Thoracic aorta (tissue), 2 donors: ENCODE measurements around the gene CDYL. TPM values are rescaled to one million over a fixed set of nuclear protein-coding genes. Genes with fewer than 3 reads are reported as not detected.
A peak's percentile ranks its signal among the peaks of the same experiment; 100 is the strongest.

ENCODE experiments used
- ATAC-seq: fragments of 150-250 bp; one replicate; pipeline ENCODE4 v1.8.0; 2017; ENCODE audit warnings: low read depth; ENCODE audit not compliant: insufficient number of reproducible peaks, low FRiP score
- DNase-seq: peaks from one replicate; pipeline ENCODE4 v3.0.0-alpha.2; 2020; ENCODE audit warnings: low spot score
- H3K27ac ChIP-seq, 2 donors: fragments of 200-600 bp; sonication (generic); 1 replicate in 1 of 2; 2 replicates in 1 of 2; pipeline ENCODE4 v1.5.1; 2016; ENCODE audit warnings: mild to moderate bottlenecking in 2 of 2, moderate library complexity in 2 of 2
- H3K27me3 ChIP-seq: fragments of 200-600 bp; sonication (generic); replicated peaks from 2 replicates; pipeline ENCODE4 v1.6.0; 2016; ENCODE audit warnings: mild to moderate bottlenecking; ENCODE audit not compliant: insufficient read depth
- H3K36me3 ChIP-seq: fragments of 200-600 bp; sonication (generic); one replicate; pipeline ENCODE4 v1.5.1; 2016
- H3K4me1 ChIP-seq, 2 donors: fragments of 200-600 bp; sonication (generic); 1 replicate in 1 of 2; 2 replicates in 1 of 2; pipeline versions ENCODE4 v1.5.1 to v1.6.0; 2016; ENCODE audit warnings: low read depth in 2 of 2, mild to moderate bottlenecking in 1 of 2; ENCODE audit not compliant: control insufficient read depth in 1 of 2
- H3K4me3 ChIP-seq: fragments of 200-600 bp; sonication (generic); 2 replicates; pipeline ENCODE4 v1.5.1; 2016; ENCODE audit warnings: mild to moderate bottlenecking
- H3K9me3 ChIP-seq: fragments of 200-600 bp; sonication (generic); 2 replicates; pipeline ENCODE4 v1.5.1; 2016
- total RNA-seq, 2 donors: library from RNA; depleted of rRNA; stranded (reverse); fragments of >200 nt; gene quantifications; one replicate each; pipeline versions ENCODE4 v1.1.0 to v1.2.3, GENCODE V29; 2016
- TF ChIP-seq, protein P1 (sequence below): fragments of 200-600 bp; sonication (generic); IDR thresholded peaks from one replicate; pipeline ENCODE4 v1.5.1; 2019; ENCODE audit warnings: antibody characterized with exemption

Gene CDYL
- total RNA-seq, 2 donors from 2014 or later: 22.7 to 38.2 TPM

DNA sequence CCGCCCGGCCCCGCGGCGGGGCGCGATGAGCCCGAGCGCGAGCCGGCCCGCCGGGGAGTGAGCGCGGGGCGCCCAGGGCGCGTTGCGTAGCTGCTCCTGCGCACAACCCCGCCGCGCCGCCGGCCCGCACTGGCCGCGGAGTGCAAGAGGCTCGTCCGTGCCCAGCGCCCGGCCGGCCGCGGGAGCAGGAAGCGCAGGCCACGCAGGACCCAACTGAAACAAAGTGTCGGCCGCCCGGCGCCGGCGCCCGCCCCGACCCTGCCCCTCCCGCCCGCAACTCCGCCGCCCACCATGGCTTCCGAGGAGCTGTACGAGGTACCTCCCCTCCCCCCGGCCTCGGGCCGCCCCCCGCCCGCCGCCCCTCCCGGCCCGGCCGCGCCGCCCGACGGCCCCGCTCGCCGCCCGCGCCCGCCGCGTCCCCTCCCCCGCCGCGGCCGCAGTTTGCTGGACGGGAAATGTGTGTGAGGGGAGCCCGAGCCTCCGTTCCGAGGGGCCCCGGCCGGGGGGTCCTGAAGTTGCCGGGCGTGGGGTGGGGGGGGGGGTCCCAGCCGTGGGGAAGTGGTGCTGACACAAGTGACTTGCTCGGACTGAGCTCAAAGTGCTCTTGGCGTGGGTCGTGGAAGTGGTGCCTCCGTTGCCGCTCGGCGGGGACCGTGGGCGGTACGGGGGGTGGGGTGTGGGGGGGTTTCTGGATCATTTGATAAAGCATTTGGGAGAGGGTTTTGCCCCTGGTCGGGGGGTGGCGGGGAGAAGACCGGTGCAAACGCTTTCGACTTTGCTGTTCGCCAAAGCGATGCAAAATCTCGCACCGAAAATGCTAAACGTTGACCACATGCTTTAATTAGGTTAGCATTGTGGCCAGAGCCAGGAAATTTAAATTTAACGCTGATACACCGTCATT is 539 bp downstream of the CDYL start:
- Histone ChIP-seq H3K4me1 (peaks cover 10 to 30% of the 10 kb centered on the region in 2 donors), H3K9me3 (no peaks in the 10 kb centered on the region), H3K4me3 (peak overlapping the region; percentile 75), H3K27me3 (no peaks in the 10 kb centered on the region), H3K36me3 (no peaks in the 10 kb centered on the region), H3K27ac (no peak overlapping the region)
- ATAC-seq: no peak
- TF ChIP-seq, protein P1, sequence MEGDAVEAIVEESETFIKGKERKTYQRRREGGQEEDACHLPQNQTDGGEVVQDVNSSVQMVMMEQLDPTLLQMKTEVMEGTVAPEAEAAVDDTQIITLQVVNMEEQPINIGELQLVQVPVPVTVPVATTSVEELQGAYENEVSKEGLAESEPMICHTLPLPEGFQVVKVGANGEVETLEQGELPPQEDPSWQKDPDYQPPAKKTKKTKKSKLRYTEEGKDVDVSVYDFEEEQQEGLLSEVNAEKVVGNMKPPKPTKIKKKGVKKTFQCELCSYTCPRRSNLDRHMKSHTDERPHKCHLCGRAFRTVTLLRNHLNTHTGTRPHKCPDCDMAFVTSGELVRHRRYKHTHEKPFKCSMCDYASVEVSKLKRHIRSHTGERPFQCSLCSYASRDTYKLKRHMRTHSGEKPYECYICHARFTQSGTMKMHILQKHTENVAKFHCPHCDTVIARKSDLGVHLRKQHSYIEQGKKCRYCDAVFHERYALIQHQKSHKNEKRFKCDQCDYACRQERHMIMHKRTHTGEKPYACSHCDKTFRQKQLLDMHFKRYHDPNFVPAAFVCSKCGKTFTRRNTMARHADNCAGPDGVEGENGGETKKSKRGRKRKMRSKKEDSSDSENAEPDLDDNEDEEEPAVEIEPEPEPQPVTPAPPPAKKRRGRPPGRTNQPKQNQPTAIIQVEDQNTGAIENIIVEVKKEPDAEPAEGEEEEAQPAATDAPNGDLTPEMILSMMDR: no peak
- DNase-seq: no peak

DNA sequence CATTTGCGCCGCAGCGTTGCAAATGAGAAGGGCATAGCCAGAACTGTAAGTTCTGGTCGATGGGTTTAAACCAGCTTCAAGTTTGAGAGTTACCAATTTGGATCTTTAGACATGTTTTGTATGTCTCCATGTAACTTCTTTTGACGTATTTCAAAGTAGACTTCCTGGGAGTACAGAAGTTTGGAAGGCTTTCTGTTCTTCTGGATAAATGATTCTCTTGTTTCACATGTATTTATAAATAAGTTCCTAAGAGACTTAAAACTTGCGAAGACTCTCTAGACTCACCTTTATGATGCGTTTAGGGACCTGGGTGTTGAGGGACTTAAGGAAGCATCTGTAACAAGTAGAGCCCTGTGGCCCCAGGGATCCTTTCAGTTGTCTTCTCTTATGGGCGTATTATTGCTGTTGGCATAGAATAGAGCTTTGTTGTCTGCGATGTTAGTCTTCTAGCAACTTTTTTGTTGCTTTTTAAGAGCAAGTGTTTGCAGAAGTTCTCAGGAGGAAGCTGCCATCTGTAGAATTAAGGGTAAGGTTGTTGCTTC is 1.3 kb downstream of the CDYL start:
- DNase-seq (no peak), ATAC-seq (no peak)
- H3K36me3 ChIP-seq: no peaks in the 10 kb centered on the region
- no peak overlapping the region for H3K27ac ChIP-seq
- no peaks in the 10 kb centered on the region for H3K9me3 ChIP-seq
- TF ChIP-seq, protein P1: no peak
- H3K27me3 ChIP-seq: no peaks in the 10 kb centered on the region
- peaks cover 10 to 30% of the 10 kb centered on the region in 2 donors for H3K4me1 ChIP-seq
- H3K4me3 ChIP-seq: peak overlapping the region; percentile 75

DNA sequence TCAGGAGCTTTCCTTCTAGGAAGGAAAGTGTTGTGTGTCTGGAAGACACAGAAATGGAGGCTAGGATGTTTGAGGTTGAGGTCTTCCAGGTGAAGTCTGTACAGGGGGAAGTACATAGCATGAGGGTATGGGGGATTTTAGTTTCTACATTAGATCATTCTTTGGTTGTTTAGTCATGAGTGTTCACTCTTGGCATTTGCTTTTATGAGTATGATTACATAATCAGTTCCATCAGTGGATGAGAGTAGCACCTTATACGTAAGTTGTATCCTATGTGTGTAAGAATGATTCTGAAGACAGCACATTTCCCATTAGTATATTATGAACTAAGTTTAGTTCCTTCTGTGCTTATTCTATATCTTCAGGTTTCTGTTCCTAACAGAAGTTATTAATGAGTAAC is 1.9 kb downstream of the CDYL start:
- Histone ChIP-seq H3K4me3 (peak overlapping the region; percentile 75), H3K4me1 (peaks cover 10 to 30% of the 10 kb centered on the region in 2 donors), H3K36me3 (no peaks in the 10 kb centered on the region), H3K27ac (no peak overlapping the region), H3K9me3 (no peaks in the 10 kb centered on the region), H3K27me3 (no peaks in the 10 kb centered on the region)
- no peak for DNase-seq
- TF ChIP-seq, protein P1: no peak
- ATAC-seq: no peak

DNA sequence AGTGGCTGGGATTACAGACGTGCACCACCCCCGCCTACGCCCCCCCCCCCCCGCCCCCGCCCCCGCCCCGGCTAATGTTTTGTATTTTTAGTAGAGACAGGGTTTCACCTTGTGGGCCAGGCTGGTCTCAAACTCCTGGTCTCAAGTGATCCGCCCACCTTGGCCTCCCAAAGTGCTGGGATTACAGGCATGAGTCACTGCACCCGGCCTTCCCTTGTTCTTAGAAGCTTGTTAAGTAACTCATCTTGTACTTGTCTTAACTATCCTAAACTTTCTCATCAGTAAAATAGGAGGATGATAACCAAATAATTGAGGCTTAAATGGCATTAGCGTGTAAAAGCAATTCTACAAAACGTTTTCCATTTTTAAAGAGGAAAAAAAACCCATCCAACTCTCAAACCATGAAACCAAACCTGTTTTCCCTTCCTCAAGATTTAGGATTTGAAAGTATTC is 4.2 kb downstream of the CDYL start:
- Histone ChIP-seq H3K27me3 (no peaks in the 10 kb centered on the region), H3K36me3 (no peaks in the 10 kb centered on the region), H3K27ac (no peak overlapping the region), H3K4me1 (peaks cover 10 to 19% of the 10 kb centered on the region in 2 donors), H3K9me3 (no peaks in the 10 kb centered on the region), H3K4me3 (no peak overlapping the region)
- ATAC-seq (no peak), DNase-seq (no peak)
- TF ChIP-seq, protein P1: no peak

DNA sequence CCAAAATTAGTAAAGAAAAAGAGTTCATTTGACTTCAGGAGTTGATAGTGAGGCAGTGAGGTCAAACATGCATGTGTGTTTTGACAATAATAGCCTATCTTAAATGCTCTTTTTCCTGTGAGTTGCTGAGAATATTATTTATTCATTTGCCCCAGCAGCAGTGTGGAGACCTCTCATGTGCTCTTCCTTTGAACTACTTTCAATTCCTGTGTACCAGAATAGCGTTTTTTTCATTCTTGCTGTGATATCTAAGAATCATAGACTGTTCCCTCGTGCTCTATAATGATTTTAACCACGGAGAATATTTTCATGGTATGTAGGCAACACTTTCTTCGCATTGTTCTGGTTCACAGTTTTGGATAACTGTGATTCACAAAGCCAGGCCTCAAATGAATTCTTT is 5.2 kb downstream of the CDYL start:
- H3K9me3 ChIP-seq: no peaks in the 10 kb centered on the region
- DNase-seq (no peak), ATAC-seq (no peak)
- TF ChIP-seq, protein P1: no peak
- no peak overlapping the region for H3K27ac ChIP-seq
- no peaks in the 10 kb centered on the region for H3K27me3 ChIP-seq
- H3K4me1 ChIP-seq: peaks cover 10 to 19% of the 10 kb centered on the region in 2 donors
- no peaks in the 10 kb centered on the region for H3K36me3 ChIP-seq
- H3K4me3 ChIP-seq: no peak overlapping the region
